Naive thymus-derived CD4-positive, alpha-beta T cell (primary cell): ENCODE data around the gene ASAP3. TPM values are rescaled to one million over a fixed set of nuclear protein-coding genes. Genes with fewer than 3 reads are reported as not detected.
"Not testable (repeated sequence)": the region's sequence is repeated elsewhere in the genome, so short reads cannot be mapped to it uniquely, and the experiment has no call there.

ENCODE experiments used
- ATAC-seq: fragments of 150-1000 bp; cut with Tn5 transposase; 2 replicates; pipeline ENCODE4 v1.10.0; 2021; ENCODE audit warnings: mild to moderate bottlenecking, moderate library complexity
- CTCF ChIA-PET: fragments of 350-600 bp; sonication (Branson Sonifier 250); formaldehyde crosslinking; loops from one replicate; lab custom pipeline; 2021; ENCODE audit warnings: antibody characterized with exemption; lab: Charles Lee
- POLR2A ChIA-PET: fragments of 350-600 bp; sonication (Branson Sonifier 250); formaldehyde crosslinking; loops from one replicate; lab custom pipeline; 2021; ENCODE audit warnings: antibody characterized with exemption, inconsistent platforms; lab: Charles Lee
- DNase-seq, 9 donors: peaks; one replicate each; pipeline versions ENCODE4 v3.0.0 to v3.0.0-alpha.2; 2020 to 2022; ENCODE audit warnings: mixed read lengths in 1 of 9
- H3K27ac ChIP-seq: one replicate; pipeline ENCODE4 v1.7.0; 2013; ENCODE audit warnings: mild to moderate bottlenecking, low read depth, low read length, moderate library complexity
- H3K27me3 ChIP-seq, 2 donors: one replicate each; pipeline ENCODE4 v1.7.0; 2013; ENCODE audit warnings: low read length in 2 of 2, mild to moderate bottlenecking in 2 of 2, moderate library complexity in 2 of 2; ENCODE audit not compliant: control insufficient read depth in 2 of 2, insufficient read depth in 2 of 2
- H3K36me3 ChIP-seq, 3 experiments: 1 replicate in 2 of 3; 2 replicates in 1 of 3; pipeline ENCODE4 v1.7.0; 2013; ENCODE audit warnings: low read length in 3 of 3, mild to moderate bottlenecking in 3 of 3, moderate library complexity in 1 of 3; ENCODE audit not compliant: insufficient read depth in 3 of 3, control insufficient read depth in 2 of 3
- H3K4me1 ChIP-seq, 2 donors: one replicate each; pipeline ENCODE4 v1.7.0; 2013; ENCODE audit warnings: low read length in 2 of 2, mild to moderate bottlenecking in 2 of 2, moderate library complexity in 1 of 2; ENCODE audit not compliant: control insufficient read depth in 2 of 2, insufficient read depth in 2 of 2
- H3K4me3 ChIP-seq: 2 replicates; pipeline ENCODE4 v1.7.0; 2013; ENCODE audit warnings: mild to moderate bottlenecking, low read length
- H3K9me3 ChIP-seq, 3 experiments: 1 replicate in 2 of 3; 2 replicates in 1 of 3; pipeline ENCODE4 v1.7.0; 2013; ENCODE audit warnings: low read length in 3 of 3; ENCODE audit not compliant: control insufficient read depth in 2 of 3
- H3K27ac Mint-ChIP-seq, 9 donors: one replicate each; pipeline ENCODE4 v1.8.0; 2020 to 2022; ENCODE audit warnings: mixed read lengths in 9 of 9, mild to moderate bottlenecking in 8 of 9, moderate library complexity in 5 of 9, inconsistent platforms in 2 of 9
- H3K27me3 Mint-ChIP-seq, 5 donors: one replicate each; pipeline ENCODE4 v1.8.0; 2021 to 2022; ENCODE audit warnings: mixed read lengths in 5 of 5, mild to moderate bottlenecking in 1 of 5
- H3K36me3 Mint-ChIP-seq, 5 donors: one replicate each; pipeline ENCODE4 v1.8.0; 2020 to 2022; ENCODE audit warnings: mixed read lengths in 5 of 5, mild to moderate bottlenecking in 3 of 5, inconsistent platforms in 1 of 5
- H3K4me1 Mint-ChIP-seq, 7 donors: one replicate each; pipeline ENCODE4 v1.8.0; 2020 to 2022; ENCODE audit warnings: mixed read lengths in 7 of 7, mild to moderate bottlenecking in 3 of 7, inconsistent platforms in 1 of 7
- H3K4me3 Mint-ChIP-seq, 10 donors: one replicate each; pipeline ENCODE4 v1.8.0; 2020 to 2022; ENCODE audit warnings: mild to moderate bottlenecking in 10 of 10, mixed read lengths in 10 of 10, moderate library complexity in 6 of 10, inconsistent platforms in 2 of 10
- H3K9me3 Mint-ChIP-seq, 11 donors: one replicate each; pipeline ENCODE4 v1.8.0; 2020 to 2022; ENCODE audit warnings: mixed read lengths in 11 of 11, mild to moderate bottlenecking in 4 of 11, inconsistent platforms in 1 of 11, moderate library complexity in 1 of 11
- intact Hi-C, 2 donors: fragments of 100-400 bp; cut with micrococcal nuclease; formaldehyde crosslinking; loops; one replicate each; pipeline ENCODE4 v1.15.1; 2023
- polyA plus RNA-seq, 2 donors: library from polyadenylated mRNA; unstranded; fragments of 300-500 nt; fragmentation: Illumina TruSeq; gene quantifications; one replicate each; pipeline ENCODE4 v1.2.3, GENCODE V29; 2021
- total RNA-seq, 6 experiments: library from RNA in 5 of 6; stranded (reverse) in 5 of 6; gene quantifications; 1 replicate in 5 of 6; 2 replicates in 1 of 6; pipeline ENCODE4 v1.2.3 and lab custom pipeline; 2021 to 2026

ASAP3 gene
- total and polyA plus RNA-seq, 7 experiments from 2014 or later, result 0.12 to 8.8 (median 1.5) TPM

DNA sequence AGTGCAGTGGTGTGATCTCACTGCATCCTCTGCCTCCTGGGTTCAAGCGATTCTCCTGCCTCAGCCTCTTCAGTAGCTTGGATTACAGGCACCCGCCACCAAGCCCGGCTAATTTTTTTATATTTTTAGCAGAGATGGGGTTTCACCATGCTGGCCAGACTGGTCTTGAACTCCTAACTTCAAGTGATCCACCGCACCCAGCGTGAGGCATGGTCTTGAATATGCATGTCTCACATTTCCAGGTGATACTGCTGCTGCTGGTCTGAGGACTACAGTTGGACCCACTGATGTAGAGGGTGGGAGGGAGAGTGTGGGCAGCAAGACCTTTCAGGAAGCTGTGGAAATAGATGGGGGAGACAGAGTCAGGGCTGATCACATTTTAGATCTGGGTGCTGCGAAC is 21.9 kb upstream of the ASAP3 start:
- no peak overlapping the region for H3K4me3 Mint-ChIP-seq
- H3K4me1 ChIP-seq, result no peaks in the 10 kb centered on the region
- no peaks in the 10 kb centered on the region for H3K9me3 Mint-ChIP-seq
- ChIA-PET CTCF (interaction anchor here (0.9 kb wide), 1 partner anchor 22 kb away, joined by 3 read pairs; no protein-coding TSS in a partner anchor), POLR2A (interaction anchor here (0.7 to 0.9 kb wide), 3 partner anchors 10 to 308 kb away, joined by 3 read pairs; partner anchors contain the start of gene E2F2)
- H3K4me1 Mint-ChIP-seq, result peaks cover 0 to 5% (median 0%) of the 10 kb centered on the region in 7 donors
- DNase-seq, result no peak
- H3K9me3 ChIP-seq, result no peaks in the 10 kb centered on the region
- H3K36me3 Mint-ChIP-seq, result peaks cover 0 to 14% (median 0%) of the 10 kb centered on the region in 5 donors
- no peak overlapping the region for H3K27ac ChIP-seq
- no peaks in the 10 kb centered on the region for H3K36me3 ChIP-seq
- no peak for ATAC-seq
- intact Hi-C loops, result no loop called here
- no peak overlapping the region for H3K27ac Mint-ChIP-seq
- H3K4me3 ChIP-seq, result no peak overlapping the region
- peaks cover 0 to 8% (median 0%) of the 10 kb centered on the region in 5 donors for H3K27me3 Mint-ChIP-seq
- no peaks in the 10 kb centered on the region for H3K27me3 ChIP-seq

DNA sequence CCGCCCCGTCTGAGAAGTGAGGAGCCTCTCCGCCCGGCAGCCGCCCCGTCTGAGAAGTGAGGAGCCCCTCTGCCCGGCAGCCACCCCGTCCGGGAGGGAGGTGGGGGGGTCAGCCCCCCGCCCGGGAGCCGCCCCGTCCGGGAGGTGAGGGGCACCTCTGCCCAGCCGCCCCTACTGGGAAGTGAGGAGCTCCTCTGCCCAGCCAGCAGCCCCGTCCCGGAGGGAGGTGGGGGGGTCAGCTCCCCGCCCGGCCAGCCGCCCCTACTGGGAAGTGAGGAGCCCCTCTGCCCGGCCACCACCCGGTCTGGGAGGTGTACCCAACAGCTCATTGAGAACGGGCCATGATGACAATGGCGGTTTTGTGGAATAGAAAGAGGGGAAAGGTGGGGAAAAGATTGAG is 20.2 kb upstream of the ASAP3 start:
- H3K4me3 Mint-ChIP-seq, H3K27ac ChIP-seq, DNase-seq, H3K4me1 Mint-ChIP-seq, H3K27me3 ChIP-seq, intact Hi-C loops, POLR2A ChIA-PET, H3K27ac Mint-ChIP-seq, H3K36me3 ChIP-seq, H3K27me3 Mint-ChIP-seq, H3K9me3 ChIP-seq, H3K36me3 Mint-ChIP-seq, H3K4me3 ChIP-seq, H3K9me3 Mint-ChIP-seq, ATAC-seq, H3K4me1 ChIP-seq, CTCF ChIA-PET: not testable (repeated sequence)

DNA sequence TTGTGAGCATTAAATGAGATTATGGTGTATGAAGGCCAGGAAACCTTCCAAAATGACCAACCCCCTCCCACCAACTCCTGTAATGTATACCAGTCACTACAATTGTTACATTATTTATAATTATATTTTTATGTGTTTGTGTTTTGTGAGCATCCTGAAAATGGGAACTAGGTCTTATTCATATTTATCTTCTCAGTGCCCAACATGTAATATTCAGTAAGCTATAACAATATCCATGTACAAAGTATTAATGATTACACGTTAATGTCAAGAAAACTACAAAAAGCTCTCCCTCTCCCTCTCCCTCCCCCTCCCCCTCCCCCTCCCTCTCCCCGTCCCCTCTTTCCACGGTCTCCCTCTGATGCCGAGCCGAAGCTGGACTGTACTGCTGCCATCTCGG is 19.0 kb upstream of the ASAP3 start:
- Histone ChIP-seq H3K27ac (no peak overlapping the region), H3K27me3 (no peaks in the 10 kb centered on the region), H3K4me1 (no peaks in the 10 kb centered on the region), H3K9me3 (no peaks in the 10 kb centered on the region), H3K4me3 (no peak overlapping the region), H3K36me3 (no peaks in the 10 kb centered on the region)
- Mint-ChIP-seq H3K36me3 (peaks cover 0 to 3% (median 0%) of the 10 kb centered on the region in 5 donors), H3K9me3 (no peaks in the 10 kb centered on the region), H3K27ac (no peak overlapping the region), H3K27me3 (peaks cover 0 to 8% (median 0%) of the 10 kb centered on the region in 5 donors), H3K4me3 (no peak overlapping the region), H3K4me1 (peaks cover 0 to 4% (median 0%) of the 10 kb centered on the region in 7 donors)
- intact Hi-C loops, result no loop called here
- POLR2A ChIA-PET, result no interaction called here
- CTCF ChIA-PET, result interaction anchor here (0.9 kb wide), 1 partner anchor 36 kb away, joined by 3 read pairs; no protein-coding TSS in a partner anchor
- ATAC-seq (no peak), DNase-seq (no peak)

DNA sequence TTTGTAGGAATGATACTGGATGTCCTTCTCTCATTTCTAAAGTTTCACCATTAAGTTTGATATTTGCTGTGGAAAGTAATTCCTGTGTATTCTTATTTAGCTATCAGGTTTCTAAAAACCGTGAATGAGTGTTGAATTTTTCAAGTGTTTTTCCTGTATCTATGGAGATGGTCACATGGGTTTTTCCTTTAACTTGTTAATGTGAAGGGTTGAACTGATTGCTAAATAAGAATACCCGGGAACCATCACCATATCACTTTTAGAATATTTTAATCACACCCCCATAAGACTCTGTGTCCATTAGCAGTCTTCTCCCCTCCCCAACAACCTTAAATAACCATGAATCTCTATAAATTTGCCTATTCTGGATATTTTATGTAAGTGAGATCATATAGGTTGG is 16.5 kb upstream of the ASAP3 start:
- H3K27ac Mint-ChIP-seq, result no peak overlapping the region
- POLR2A ChIA-PET, result interaction anchor here (0.7 kb wide), 1 partner anchor 24 kb away, joined by 4 read pairs; no protein-coding TSS in a partner anchor
- no peak overlapping the region for H3K4me3 ChIP-seq
- no peaks in the 10 kb centered on the region for H3K9me3 ChIP-seq
- intact Hi-C loops, result no loop called here
- peaks cover 0 to 10% (median 0%) of the 10 kb centered on the region in 5 donors for H3K27me3 Mint-ChIP-seq
- H3K9me3 Mint-ChIP-seq, result no peaks in the 10 kb centered on the region
- no peak for DNase-seq
- no peak overlapping the region for H3K27ac ChIP-seq
- H3K4me1 Mint-ChIP-seq, result peaks cover 0 to 9% (median 0%) of the 10 kb centered on the region in 7 donors
- no peaks in the 10 kb centered on the region for H3K27me3 ChIP-seq
- CTCF ChIA-PET, result interaction anchor here (0.6 to 9.4 kb wide), 3 partner anchors 35 to 187 kb away, joined by 3 to 203 read pairs (median 75); partner anchors contain the start of gene E2F2
- no peak for ATAC-seq
- H3K36me3 ChIP-seq, result no peaks in the 10 kb centered on the region
- H3K4me3 Mint-ChIP-seq, result no peak overlapping the region
- peaks cover 0 to 3% (median 0%) of the 10 kb centered on the region in 5 donors for H3K36me3 Mint-ChIP-seq
- H3K4me1 ChIP-seq, result no peaks in the 10 kb centered on the region

- no peak overlapping the region for H3K4me3 Mint-ChIP-seq
- Histone ChIP-seq H3K27ac (no peak overlapping the region), H3K4me3 (no peak overlapping the region), H3K9me3 (no peaks in the 10 kb centered on the region), H3K27me3 (no peaks in the 10 kb centered on the region), H3K36me3 (no peaks in the 10 kb centered on the region), H3K4me1 (no peaks in the 10 kb centered on the region)
- ATAC-seq (peak; percentile 44), DNase-seq (no peak)
- ChIA-PET POLR2A (interaction anchor here (0.5 to 2.8 kb wide), 10 partner anchors 30 to 547 kb away, joined by 3 to 12 read pairs (median 4); partner anchors contain the start of genes E2F2 and HNRNPR), CTCF (interaction anchor here (0.6 to 9.4 kb wide), 19 partner anchors 10 to 201 kb away, joined by 3 to 203 read pairs (median 6); partner anchors contain the start of genes ASAP3 and E2F2)
- intact Hi-C loops, result loop anchor here (1.0 to 2.0 kb wide), 3 partner anchors 41 to 139 kb away; no protein-coding TSS in a partner anchor
- no peaks in the 10 kb centered on the region for H3K9me3 Mint-ChIP-seq
- peaks cover 0 to 9% (median 0%) of the 10 kb centered on the region in 7 donors for H3K4me1 Mint-ChIP-seq
- peak overlapping the region in 2 of 9 donors; percentile 40 to 62 for H3K27ac Mint-ChIP-seq
- H3K36me3 Mint-ChIP-seq, result no peaks in the 10 kb centered on the region
- peaks cover 0 to 15% (median 0%) of the 10 kb centered on the region in 5 donors for H3K27me3 Mint-ChIP-seq
These were observed 13.9 kb upstream of the ASAP3 start for GRCh38 chr1:23497777-23498439.

GRCh38 chr1:23496490-23497181 is 12.7 kb upstream of the ASAP3 start:
- no peaks in the 10 kb centered on the region for H3K36me3 ChIP-seq
- H3K4me3 ChIP-seq, result no peak overlapping the region
- H3K27me3 Mint-ChIP-seq, result peaks cover 0 to 14% (median 0%) of the 10 kb centered on the region in 5 donors
- H3K27me3 ChIP-seq, result no peaks in the 10 kb centered on the region
- ATAC-seq (peak; percentile 31), DNase-seq (no peak)
- intact Hi-C loops, result loop anchor here (1.0 to 2.0 kb wide), 3 partner anchors 43 to 141 kb away; no protein-coding TSS in a partner anchor
- no peaks in the 10 kb centered on the region for H3K36me3 Mint-ChIP-seq
- CTCF ChIA-PET, result interaction anchor here (0.6 to 9.4 kb wide), 25 partner anchors 11 to 1385 kb away, joined by 3 to 203 read pairs (median 5); partner anchors contain the start of genes ASAP3 and E2F2
- no peak overlapping the region for H3K27ac Mint-ChIP-seq
- no peak overlapping the region for H3K4me3 Mint-ChIP-seq
- H3K4me1 Mint-ChIP-seq, result peaks cover 0 to 5% (median 0%) of the 10 kb centered on the region in 7 donors
- POLR2A ChIA-PET, result interaction anchor here (0.5 to 2.8 kb wide), 9 partner anchors 10 to 225 kb away, joined by 3 to 12 read pairs (median 4); partner anchors contain the start of genes E2F2 and HNRNPR
- H3K9me3 ChIP-seq, result no peaks in the 10 kb centered on the region
- H3K9me3 Mint-ChIP-seq, result no peaks in the 10 kb centered on the region
- no peaks in the 10 kb centered on the region for H3K4me1 ChIP-seq
- H3K27ac ChIP-seq, result no peak overlapping the region
